ENCODE results near the gene ZNF747.

The ZNF747 gene

GRCh38 chr16:30493941-30494488, 40.6 kb downstream of the ZNF747 start:
- TF ChIP-seq, protein P1, sequence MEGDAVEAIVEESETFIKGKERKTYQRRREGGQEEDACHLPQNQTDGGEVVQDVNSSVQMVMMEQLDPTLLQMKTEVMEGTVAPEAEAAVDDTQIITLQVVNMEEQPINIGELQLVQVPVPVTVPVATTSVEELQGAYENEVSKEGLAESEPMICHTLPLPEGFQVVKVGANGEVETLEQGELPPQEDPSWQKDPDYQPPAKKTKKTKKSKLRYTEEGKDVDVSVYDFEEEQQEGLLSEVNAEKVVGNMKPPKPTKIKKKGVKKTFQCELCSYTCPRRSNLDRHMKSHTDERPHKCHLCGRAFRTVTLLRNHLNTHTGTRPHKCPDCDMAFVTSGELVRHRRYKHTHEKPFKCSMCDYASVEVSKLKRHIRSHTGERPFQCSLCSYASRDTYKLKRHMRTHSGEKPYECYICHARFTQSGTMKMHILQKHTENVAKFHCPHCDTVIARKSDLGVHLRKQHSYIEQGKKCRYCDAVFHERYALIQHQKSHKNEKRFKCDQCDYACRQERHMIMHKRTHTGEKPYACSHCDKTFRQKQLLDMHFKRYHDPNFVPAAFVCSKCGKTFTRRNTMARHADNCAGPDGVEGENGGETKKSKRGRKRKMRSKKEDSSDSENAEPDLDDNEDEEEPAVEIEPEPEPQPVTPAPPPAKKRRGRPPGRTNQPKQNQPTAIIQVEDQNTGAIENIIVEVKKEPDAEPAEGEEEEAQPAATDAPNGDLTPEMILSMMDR (IDR thresholded peaks at IDR 0.05; ENCODE audit: low read depth, low read length): no peak
- no peak for DNase-seq (ENCODE audit: extremely low read depth, low read depth)

DNA sequence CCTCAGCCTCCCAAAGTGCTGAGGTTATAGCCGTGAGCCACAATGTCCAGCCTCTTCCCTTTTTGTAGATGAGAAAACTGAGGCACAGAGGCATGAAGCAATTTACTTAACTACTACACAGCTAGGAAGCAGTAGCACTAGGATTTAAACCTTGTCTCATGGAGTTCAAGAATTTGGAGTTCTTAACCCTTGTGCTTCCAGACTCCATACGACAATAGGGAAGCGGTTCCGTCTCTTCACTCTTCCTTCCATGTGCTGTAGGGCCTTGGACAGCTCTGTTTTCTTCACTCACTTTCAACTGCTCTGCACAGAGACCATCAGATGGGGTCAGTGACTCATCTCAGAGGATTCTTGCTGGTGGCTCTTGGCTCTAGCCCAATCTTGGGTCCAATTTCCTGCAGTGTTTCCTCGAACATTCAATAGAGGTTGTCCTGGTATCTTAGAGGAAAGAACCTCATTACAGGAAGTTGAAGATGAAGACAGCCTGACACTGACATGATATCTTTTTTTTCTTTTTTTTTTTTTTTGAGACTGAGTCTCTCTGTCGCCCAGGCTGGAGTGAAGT, 42.8 kb downstream of the ZNF747 start:
- peak; percentile 8 for DNase-seq (ENCODE audit: extremely low read depth, low read depth)
- TF ChIP-seq, protein P1 (IDR thresholded peaks at IDR 0.05; ENCODE audit: low read depth, low read length): no peak

DNA sequence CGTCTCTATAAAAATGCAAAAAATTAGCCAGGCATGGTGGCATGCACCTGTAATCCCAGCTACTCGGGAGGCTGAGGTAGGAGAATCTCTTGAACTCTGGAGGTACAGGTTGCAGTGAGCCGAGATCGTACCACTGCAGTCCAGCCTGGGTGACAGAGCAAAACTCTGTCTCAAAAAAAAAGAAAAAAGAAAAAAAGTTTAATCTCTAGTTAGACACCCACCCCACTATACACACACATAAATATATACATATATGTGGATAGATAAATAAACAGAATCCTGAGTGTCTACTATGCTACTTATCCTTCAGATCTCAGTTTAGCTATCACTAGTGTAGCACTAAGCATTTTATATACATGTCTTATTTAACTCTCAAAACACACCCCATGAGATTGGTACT, 43.4 kb downstream of the ZNF747 start:
- no peak for DNase-seq (ENCODE audit: extremely low read depth, low read depth)
- TF ChIP-seq, protein P1 (IDR thresholded peaks at IDR 0.05; ENCODE audit: low read depth, low read length): no peak

GRCh38 chr16:30490210-30490609, 44.4 kb downstream of the ZNF747 start:
- DNase-seq (ENCODE audit: extremely low read depth, low read depth): no peak

DNA sequence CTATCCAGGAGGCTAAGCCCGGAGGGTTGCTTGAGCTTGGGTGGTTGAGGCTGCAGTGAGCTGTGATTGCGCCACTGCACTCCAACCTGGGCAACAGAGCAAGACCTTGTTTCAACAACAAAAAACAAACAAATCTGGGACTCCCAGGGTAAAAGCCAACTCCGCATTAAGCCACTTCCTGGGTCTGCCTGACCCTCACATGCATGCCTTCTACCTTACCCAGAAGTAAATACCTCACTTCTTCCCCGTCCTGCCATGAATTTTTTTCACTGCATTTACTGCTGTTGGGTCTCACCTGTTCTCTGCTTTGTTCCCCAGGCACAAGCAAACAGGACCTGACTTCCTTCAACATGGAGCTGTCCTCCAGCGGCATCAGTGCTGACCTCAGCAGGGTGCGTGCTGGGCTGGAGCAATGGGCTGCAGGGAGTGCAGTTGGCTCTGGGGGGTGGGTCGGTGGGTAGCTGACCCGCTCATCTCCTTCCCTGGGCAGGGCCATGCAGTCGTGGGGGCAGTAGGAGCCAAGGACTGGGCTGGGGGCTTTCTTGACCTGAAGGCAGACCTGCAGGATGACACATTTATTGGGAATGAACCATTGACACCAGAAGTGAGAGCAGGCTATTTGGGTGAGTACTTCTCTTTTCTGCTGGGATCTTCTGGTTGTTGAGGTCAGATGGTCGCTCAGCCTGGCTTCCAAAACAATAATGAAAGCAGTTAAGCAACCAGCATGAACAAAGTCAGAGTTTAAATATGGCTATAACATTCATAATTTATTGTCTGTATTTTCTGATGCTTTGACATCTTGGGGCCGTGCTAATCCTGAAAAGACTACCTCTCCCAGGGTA, 45.7 kb downstream of the ZNF747 start:
- DNase-seq (ENCODE audit: extremely low read depth, low read depth): no peak
- TF ChIP-seq, protein P1 (IDR thresholded peaks at IDR 0.05; ENCODE audit: low read depth, low read length): no peak

More at GRCh38 chr16:30490210-30490609, 44.4 kb downstream of the ZNF747 start:
- TF ChIP-seq, protein P1 (IDR thresholded peaks at IDR 0.05; ENCODE audit: low read depth, low read length): no peak

GRCh38 chr16:30485818-30486436, 48.7 kb downstream of the ZNF747 start:
- no peak for DNase-seq (ENCODE audit: extremely low read depth, low read depth)

More at GRCh38 chr16:30485818-30486436, 48.7 kb downstream of the ZNF747 start:
- TF ChIP-seq, protein P1 (IDR thresholded peaks at IDR 0.05; ENCODE audit: low read depth, low read length): no peak

Measured in AG09319 (cell line).